Heart left ventricle (tissue), 16 donors: ENCODE results near the gene DDX56. TPM values are rescaled to one million over a fixed set of nuclear protein-coding genes. Genes with fewer than 3 reads are reported as not detected.
"Not testable (repeated sequence)": the region's sequence is repeated elsewhere in the genome, so short reads cannot be mapped to it uniquely, and the experiment has no call there.

ENCODE experiments used
- ATAC-seq, 4 donors: fragments of 200-7000 bp; cut with Tn5 transposase; one replicate each; pipeline ENCODE4 v1.9.1; 2020 to 2022; ENCODE audit warnings: moderate library complexity in 4 of 4, mild to moderate bottlenecking in 3 of 4, moderate number of reproducible peaks in 1 of 4
- DNase-seq, 5 donors: peaks; one replicate each; pipeline ENCODE4 v3.0.0-alpha.2; 2020
- H3K27ac ChIP-seq, 12 donors: fragments of 200-600 bp; sonication (generic) in 4 of 12; one replicate each; pipeline versions ENCODE4 v1.5.0 to v1.8.0; 2016 to 2022; ENCODE audit warnings: mild to moderate bottlenecking in 2 of 12
- H3K27me3 ChIP-seq, 9 donors: fragments of 200-600 bp; sonication (generic) in 2 of 9; one replicate each; pipeline versions ENCODE4 v1.5.1 to v1.8.0; 2016 to 2022; ENCODE audit warnings: mild to moderate bottlenecking in 3 of 9
- H3K36me3 ChIP-seq, 9 donors: fragments of 200-600 bp; sonication (generic) in 2 of 9; one replicate each; pipeline versions ENCODE4 v1.5.0 to v1.8.0; 2018 to 2022; ENCODE audit warnings: mild to moderate bottlenecking in 2 of 9
- H3K4me1 ChIP-seq, 12 donors: fragments of 200-600 bp; sonication (generic) in 4 of 12; one replicate each; pipeline versions ENCODE4 v1.5.0 to v1.8.0; 2016 to 2022; ENCODE audit warnings: mild to moderate bottlenecking in 3 of 12
- H3K4me3 ChIP-seq, 12 donors: fragments of 200-600 bp; sonication (generic) in 4 of 12; one replicate each; pipeline versions ENCODE4 v1.5.0 to v1.8.0; 2017 to 2022; ENCODE audit warnings: mild to moderate bottlenecking in 9 of 12, moderate library complexity in 4 of 12
- H3K9me3 ChIP-seq, 12 donors: fragments of 200-600 bp; sonication (generic) in 4 of 12; one replicate each; pipeline versions ENCODE4 v1.5.0 to v1.8.0; 2016 to 2022; ENCODE audit warnings: mild to moderate bottlenecking in 1 of 12
- CTCF ChIP-seq, 12 donors: fragments of 200-600 bp; sonication (generic) in 4 of 12; IDR thresholded peaks; one replicate each; pipeline versions ENCODE4 v1.5.0 to v1.8.0; 2018 to 2022; ENCODE audit warnings: antibody characterized with exemption in 12 of 12, mild to moderate bottlenecking in 5 of 12
- POLR2A ChIP-seq, 2 donors: fragments of 450-650 bp; IDR thresholded peaks; one replicate each; pipeline ENCODE4 v1.6.1; 2017; ENCODE audit warnings: antibody characterized with exemption in 2 of 2, mild to moderate bottlenecking in 2 of 2, moderate library complexity in 2 of 2
- WGBS, 4 donors: extraction: QIAGEN DNeasy Blood & Tissue Kit in 2 of 4; methylation state at CpG; one replicate each; pipeline versions ENCODE4 v1.1.5 to v1.1.7; 2013 to 2018; 5-methylcytosine and 5-hydroxymethylcytosine counted together
- intact Hi-C, 10 donors: fragments of 100-400 bp; cut with DNase I; formaldehyde crosslinking; loops; one replicate each; pipeline versions ENCODE4 v1.11.1 to v1.14.2; 2022
- polyA plus RNA-seq, 2 donors: library from polyadenylated mRNA; stranded (reverse); fragments of 200-250 nt; gene quantifications; one replicate each; pipeline ENCODE4 v1.2.3, GENCODE V29; 2013
- total RNA-seq, 9 donors: library from RNA; depleted of rRNA in 2 of 9; stranded (reverse); fragments of >200 nt in 2 of 9; fragmentation: NEBNext Ultra II Directional in 3 of 9; extraction: Animal tissue kit (Norgen Biotek cat#: 25700) in 3 of 9; gene quantifications; one replicate each; pipeline versions ENCODE4 v1.1.0 to v1.2.4, GENCODE V29; 2016 to 2023
- donor health status: ischemic (EF 13 %, LVEDD 7.1; RV severe dilation, severe dysfunction).
- donor health status: healthy with polysubstance abuse.
- donor health status: DM: no; HTN: yes; CAD: no.
- donor health status: DM: no; HTN: no; CAD: no.
- donor health status: ischemic (EF 25% LVEDD 6.9; RV normal size, moderate dysfunction).
- donor health status: ischemic (EF 25% LVEDD 5.7; RV mildly dilated, moderate dysfunction).
- donor health status: healthy.
- donor health status: DM: yes; HTN: yes; CAD: no.
- donor health status: ischemic (EF 35%, LVEDD 5.7; RV mildly dilated, moderate dysfunction).
- donor health status: nonischemic (EF 11% LVEDD 7.7; RV severe dilation, severe dysfunction).
- donor health status: DM: yes; HTN: yes; CAD: no.
- donor health status: PGD.
- donor health status: ischemic (EF 29% LVEDD 5.4; RV normal size, mild dysfunction).
- donor health status: nonischemic (EF 23%, LVEDD 6.1; RV moderate dilation, normal function).

Gene DDX56
- total and polyA plus RNA-seq, 11 donors: 19.4 to 43.4 (median 28.7) TPM

GRCh38 chr7:44563171-44563679 lies 10.5 kb downstream of the DDX56 start:
- Histone ChIP-seq H3K4me1 (peaks cover 0 to 11% (median 1%) of the 10 kb centered on the region in 12 donors), H3K9me3 (no peaks in the 10 kb centered on the region), H3K36me3 (peaks cover 0 to 50% (median 43%) of the 10 kb centered on the region in 9 donors), H3K27ac (no peak overlapping the region), H3K27me3 (no peaks in the 10 kb centered on the region), H3K4me3 (no peak overlapping the region)
- DNase-seq (no peak), ATAC-seq (no peak)
- WGBS, 4 donors: 81 to 91% (median 83%) methylated on average over 3 of the region's 3 CpGs
- TF ChIP-seq CTCF (IDR thresholded peaks at IDR 0.05) (no peak), POLR2A (IDR thresholded peaks at IDR 0.05) (no peak)
- intact Hi-C loops: loop anchor here in 8 of 10 donors (5.0 to 10.0 kb wide), 7 partner anchors 68 to 331 kb away; partner anchors contain the start of gene NUDCD3 (in 1 of the 8)

GRCh38 chr7:44562622-44562962 lies 11.1 kb downstream of the DDX56 start:
- not testable (repeated sequence) for H3K9me3 ChIP-seq, H3K4me3 ChIP-seq, ATAC-seq, H3K27me3 ChIP-seq, DNase-seq, H3K27ac ChIP-seq
- Histone ChIP-seq H3K36me3 (peaks cover 0 to 44% (median 36%) of the 10 kb centered on the region in 9 donors), H3K4me1 (peaks cover 0 to 11% (median 1%) of the 10 kb centered on the region in 12 donors)
- 86 to 96% (median 91%) methylated on average over 8 of the region's 8 CpGs for WGBS, 4 donors
- intact Hi-C loops: loop anchor here in 8 of 10 donors (5.0 to 10.0 kb wide), 7 partner anchors 68 to 330 kb away; partner anchors contain the start of gene NUDCD3 (in 1 of the 8)

- DNase-seq (no peak), ATAC-seq (no peak)
- WGBS, 4 donors: 82 to 93% (median 91%) methylated on average over 6 to 7 of the region's 7 CpGs
- Histone ChIP-seq H3K4me1 (peaks cover 0 to 11% (median 1%) of the 10 kb centered on the region in 12 donors), H3K9me3 (no peaks in the 10 kb centered on the region), H3K27me3 (no peaks in the 10 kb centered on the region), H3K27ac (no peak overlapping the region), H3K36me3 (peaks cover 0 to 39% (median 31%) of the 10 kb centered on the region in 9 donors), H3K4me3 (no peak overlapping the region)
- intact Hi-C loops: loop anchor here in 8 of 10 donors (5.0 to 10.0 kb wide), 7 partner anchors 67 to 330 kb away; partner anchors contain the start of gene NUDCD3 (in 1 of the 8)
- no peak for TF ChIP-seq POLR2A (IDR thresholded peaks at IDR 0.05)
- TF ChIP-seq CTCF (IDR thresholded peaks at IDR 0.05): no peak
Measured at GRCh38 chr7:44561962-44562621, 11.6 kb downstream of the DDX56 start.

DNA sequence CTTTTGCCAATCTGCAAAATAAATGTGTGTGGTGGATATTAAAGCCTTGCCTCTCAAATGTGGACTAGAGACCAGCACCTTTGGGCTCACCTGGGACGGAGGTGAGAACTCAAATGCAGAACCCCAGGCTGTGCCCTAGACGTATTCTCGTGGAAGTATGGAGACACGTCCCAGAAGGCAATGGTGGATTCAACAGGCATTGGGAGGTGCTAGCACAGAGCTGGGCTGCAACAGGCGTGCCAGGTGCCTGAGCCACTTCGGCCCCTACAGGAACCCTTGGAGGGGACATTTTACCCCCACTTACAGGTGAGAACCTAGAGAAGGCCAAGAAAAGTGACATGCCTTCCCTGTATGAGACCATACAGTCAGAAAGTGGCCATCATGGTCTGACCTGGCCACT lies 12.2 kb downstream of the DDX56 start:
- Histone ChIP-seq H3K36me3 (peaks cover 0 to 32% (median 25%) of the 10 kb centered on the region in 9 donors), H3K27ac (no peak overlapping the region), H3K27me3 (no peaks in the 10 kb centered on the region), H3K4me3 (no peak overlapping the region), H3K4me1 (peaks cover 0 to 11% (median 1%) of the 10 kb centered on the region in 12 donors), H3K9me3 (no peaks in the 10 kb centered on the region)
- DNase-seq (no peak), ATAC-seq (no peak)
- intact Hi-C loops: loop anchor here in 8 of 10 donors (5.0 to 10.0 kb wide), 7 partner anchors 67 to 329 kb away; partner anchors contain the start of gene NUDCD3 (in 1 of the 8)
- TF ChIP-seq POLR2A (IDR thresholded peaks at IDR 0.05): no peak
- no peak for TF ChIP-seq CTCF (IDR thresholded peaks at IDR 0.05)
- 87 to 91% (median 89%) methylated on average over 6 of the region's 6 CpGs for WGBS, 4 donors
